Neural cell (in vitro differentiated cells): ENCODE results near the gene NEK10. TPM values are rescaled to one million over a fixed set of nuclear protein-coding genes. Genes with fewer than 3 reads are reported as not detected.

ENCODE experiments used
- H2AFZ ChIP-seq: fragments of 200-600, 300-800 bp; sonication (generic), shearing (Covaris generic); 2 replicates; pipeline ENCODE4 v1.6.0; 2014; ENCODE audit warnings: low read depth, mild to moderate bottlenecking, antibody characterized with exemption, low read length, moderate library complexity
- H3F3A ChIP-seq: fragments of 200-600 bp; shearing (Covaris generic); 2 replicates; pipeline ENCODE4 v1.6.1; 2016; ENCODE audit warnings: mild to moderate bottlenecking, moderate library complexity, mixed read lengths, antibody characterized with exemption, low read length; ENCODE audit not compliant: insufficient read depth, poor library complexity, severe bottlenecking
- H3K27ac ChIP-seq: fragments of 200-600, 300-800 bp; sonication (generic), shearing (Covaris generic); 2 replicates; pipeline ENCODE4 v1.5.1; 2014; ENCODE audit warnings: mild to moderate bottlenecking, low read length, moderate library complexity
- H3K27me3 ChIP-seq: fragments of 300-800, 200-600 bp; sonication (generic), shearing (Covaris generic); 2 replicates; pipeline ENCODE4 v1.6.0; 2014; ENCODE audit warnings: mild to moderate bottlenecking, low read depth, low read length, moderate library complexity; ENCODE audit not compliant: insufficient read depth
- H3K36me3 ChIP-seq: fragments of 300-800, 200-600 bp; sonication (generic), shearing (Covaris generic); 2 replicates; pipeline ENCODE4 v1.5.1; 2014; ENCODE audit warnings: mild to moderate bottlenecking, antibody characterized with exemption, low read length, moderate library complexity; ENCODE audit not compliant: insufficient read depth
- H3K4me2 ChIP-seq: fragments of 300-800, 200-600 bp; sonication (generic), shearing (Covaris generic); 2 replicates; pipeline ENCODE4 v1.6.0; 2014; ENCODE audit warnings: mild to moderate bottlenecking, low read length
- H3K4me3 ChIP-seq: fragments of 300-800, 200-600 bp; sonication (generic), shearing (Covaris generic); 2 replicates; pipeline ENCODE4 v1.5.1; 2014; ENCODE audit warnings: mild to moderate bottlenecking, low read length, moderate library complexity
- H3K79me2 ChIP-seq: fragments of 200-600 bp; shearing (Covaris generic); replicated peaks from 2 replicates; pipeline ENCODE4 v1.6.0; 2014; ENCODE audit warnings: mild to moderate bottlenecking, low read length, moderate library complexity; ENCODE audit not compliant: insufficient read depth
- H3K9ac ChIP-seq: fragments of 300-800, 200-600 bp; sonication (generic), shearing (Covaris generic); 2 replicates; pipeline ENCODE4 v1.6.1; 2016; ENCODE audit warnings: mild to moderate bottlenecking, low read length, mixed read lengths
- H3K9me2 ChIP-seq: fragments of 200-600 bp; shearing (Covaris generic); 2 replicates; pipeline ENCODE4 v1.6.1; 2016; ENCODE audit warnings: mild to moderate bottlenecking, low read length, mixed read lengths; ENCODE audit not compliant: insufficient read depth
- H3K9me3 ChIP-seq: fragments of 200-600, 300-800 bp; sonication (generic), shearing (Covaris generic); 2 replicates; pipeline ENCODE4 v1.6.1; 2016; ENCODE audit warnings: mild to moderate bottlenecking, mixed run types, low read length, moderate library complexity, mixed read lengths
- H4K20me1 ChIP-seq: fragments of 200-600 bp; shearing (Covaris generic); 2 replicates; pipeline ENCODE4 v1.6.1; 2016; ENCODE audit warnings: mild to moderate bottlenecking, mixed run types; ENCODE audit not compliant: insufficient read depth
- EP300 ChIP-seq: fragments of 450-650 bp; conservative IDR thresholded peaks from 2 replicates; pipeline ENCODE4 v1.6.1; 2014; ENCODE audit warnings: antibody characterized with exemption, mild to moderate bottlenecking, moderate library complexity; ENCODE audit not compliant: poor library complexity, severe bottlenecking
- EZH2 ChIP-seq: fragments of 200-600, 300-800 bp; shearing (Covaris generic), sonication (generic); IDR thresholded peaks from 2 replicates; pipeline ENCODE4 v1.6.1; 2014; ENCODE audit warnings: antibody characterized with exemption, low read length, borderline replicate concordance, mild to moderate bottlenecking; ENCODE audit not compliant: insufficient read depth, poor library complexity, severe bottlenecking
- MXI1 ChIP-seq: fragments of 450-650 bp; conservative IDR thresholded peaks from 2 replicates; pipeline ENCODE4 v1.6.1; 2014; ENCODE audit warnings: antibody characterized with exemption, mild to moderate bottlenecking; ENCODE audit not compliant: poor library complexity, severe bottlenecking
- POLR2AphosphoS5 ChIP-seq: IDR thresholded peaks from 2 replicates; pipeline ENCODE4 v1.6.1; 2012
- RAD21 ChIP-seq: fragments of 450-650 bp; conservative IDR thresholded peaks from 2 replicates; pipeline ENCODE4 v1.6.1; 2014; ENCODE audit warnings: antibody characterized with exemption, mild to moderate bottlenecking, moderate library complexity
- REST ChIP-seq: IDR thresholded peaks from 2 replicates; pipeline ENCODE4 v1.6.1; 2012; ENCODE audit warnings: borderline replicate concordance
- SMC3 ChIP-seq: fragments of 450-650 bp; conservative IDR thresholded peaks from 2 replicates; pipeline ENCODE4 v1.6.1; 2014; ENCODE audit warnings: antibody characterized with exemption, mild to moderate bottlenecking, moderate library complexity; ENCODE audit not compliant: poor library complexity
- TAF1 ChIP-seq: IDR thresholded peaks from 2 replicates; pipeline ENCODE4 v1.6.1; 2012; ENCODE audit warnings: low read depth
- polyA plus RNA-seq: library from polyadenylated mRNA; depleted of rRNA; stranded (reverse); fragments of >200 nt; gene quantifications from 2 replicates; pipeline ENCODE4 v1.2.3, GENCODE V29; 2014

Gene NEK10
- polyA plus RNA-seq, 1 donor from 2014 or later: 17.6 TPM

DNA sequence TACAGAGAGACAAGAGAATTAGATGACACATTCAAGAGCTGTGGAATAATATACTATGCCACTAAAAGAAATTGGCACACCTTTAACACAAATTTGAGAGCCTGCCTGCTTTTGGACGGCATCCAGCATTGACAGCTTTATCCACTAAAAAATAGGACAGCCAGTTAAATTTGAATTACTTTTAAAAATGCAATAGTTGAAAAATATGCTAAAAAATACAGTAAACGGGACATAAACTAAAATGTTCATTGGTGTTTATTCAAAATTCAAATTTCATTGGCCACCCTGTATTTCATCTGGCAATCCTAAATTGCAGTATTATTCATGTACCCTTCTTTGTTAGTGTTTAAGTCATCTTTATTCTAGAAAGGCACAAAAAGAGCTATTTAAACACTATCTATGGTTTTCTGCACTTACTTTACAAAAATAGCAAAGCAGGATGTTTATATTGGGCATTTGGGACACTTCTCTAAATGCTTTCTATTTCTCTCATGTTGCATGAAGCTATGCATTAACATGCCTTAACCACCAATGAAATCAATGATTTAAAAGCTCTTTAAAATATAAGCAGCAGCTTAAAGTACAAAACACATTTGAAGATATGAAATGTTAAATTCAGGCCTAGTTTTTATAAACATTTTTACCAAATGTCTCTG, 160.1 kb downstream of the NEK10 start:
- no peaks in the 10 kb centered on the region for H3K9me3 ChIP-seq
- H3K27me3 ChIP-seq: no peaks in the 10 kb centered on the region
- no peaks in the 10 kb centered on the region for H3F3A ChIP-seq
- no peak overlapping the region for H3K27ac ChIP-seq
- H3K9me2 ChIP-seq: no peaks in the 10 kb centered on the region
- no peaks in the 10 kb centered on the region for H3K36me3 ChIP-seq
- H3K4me2 ChIP-seq: no peak overlapping the region
- H2AFZ ChIP-seq: no peak overlapping the region
- TF ChIP-seq MXI1: no peak
- no peak for TF ChIP-seq RAD21
- TF ChIP-seq REST: no peak
- H3K9ac ChIP-seq: no peak overlapping the region
- no peaks in the 10 kb centered on the region for H4K20me1 ChIP-seq
- no peaks in the 10 kb centered on the region for H3K79me2 ChIP-seq
- no peak overlapping the region for H3K4me3 ChIP-seq

GRCh38 chr3:27202959-27203358, 166.2 kb downstream of the NEK10 start:
- TF ChIP-seq EP300 (no peak), EZH2 (no peak), REST (no peak), TAF1 (no peak), POLR2AphosphoS5 (no peak), SMC3 (no peak)
- H3K4me3 ChIP-seq: no peak overlapping the region
- no peaks in the 10 kb centered on the region for H3K79me2 ChIP-seq
- H3K9ac ChIP-seq: no peak overlapping the region
- no peak overlapping the region for H3K4me2 ChIP-seq
- H3K27me3 ChIP-seq: no peaks in the 10 kb centered on the region
- no peaks in the 10 kb centered on the region for H3K9me3 ChIP-seq
- H3F3A ChIP-seq: no peaks in the 10 kb centered on the region
- no peaks in the 10 kb centered on the region for H3K36me3 ChIP-seq
- H4K20me1 ChIP-seq: no peaks in the 10 kb centered on the region
- no peaks in the 10 kb centered on the region for H3K9me2 ChIP-seq
- H3K27ac ChIP-seq: no peak overlapping the region
- no peak overlapping the region for H2AFZ ChIP-seq
